ENCODE measurements around the gene HIF3A.

HIF3A gene

DNA sequence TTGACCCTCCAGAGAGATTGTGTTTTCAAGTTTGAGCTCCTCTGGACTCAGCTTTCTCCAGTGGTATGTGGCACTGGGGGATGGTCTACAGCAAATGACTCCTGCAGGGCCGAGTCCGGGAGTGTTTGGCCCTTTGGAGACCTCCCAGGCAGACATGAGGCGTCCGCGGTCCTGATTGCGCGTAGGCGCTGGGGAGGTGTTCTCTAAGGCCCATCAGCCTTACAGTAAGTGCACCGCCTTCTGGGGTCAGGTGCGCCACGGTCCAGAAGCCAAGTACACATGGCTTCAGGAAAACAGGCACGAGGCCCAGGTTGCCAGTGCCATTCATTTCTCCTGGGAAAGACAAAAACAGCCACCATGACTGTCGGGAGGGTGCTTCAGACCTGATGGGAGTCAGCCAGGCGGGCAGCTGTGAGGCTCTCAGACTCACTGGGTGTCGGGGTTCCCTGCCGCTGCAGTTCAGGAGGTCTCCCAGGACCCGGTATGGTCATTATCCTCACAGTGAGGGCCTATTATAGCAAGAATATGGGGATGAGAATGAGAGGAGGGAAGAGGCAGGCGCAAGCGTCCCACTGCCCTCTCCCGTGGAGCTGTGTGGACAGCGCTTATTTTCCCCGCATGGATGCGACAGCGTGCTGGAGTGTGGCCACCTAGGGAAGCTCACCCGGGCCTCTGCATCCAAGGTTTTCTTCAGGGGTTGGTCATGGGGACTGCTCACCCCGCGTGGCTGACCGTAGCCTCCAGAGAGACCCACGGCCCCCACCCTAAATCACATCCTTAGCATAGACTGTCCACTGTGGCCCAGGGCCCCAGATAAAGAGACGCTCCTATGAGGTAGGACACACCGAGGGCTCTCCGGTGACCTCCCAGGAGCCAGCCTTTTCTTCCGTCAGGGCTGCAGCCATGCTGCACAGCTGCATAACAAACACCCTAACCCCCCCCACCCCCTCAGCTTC is 94.7 kb downstream of the HIF3A start:
- H3K9me3 ChIP-seq (ENCODE audit: control insufficient read depth, low read length) = no peaks in the 10 kb centered on the region
- no peak overlapping the region for H3K4me3 ChIP-seq (ENCODE audit: insufficient read depth, low read depth, low read length)
- H3K36me3 ChIP-seq (ENCODE audit: control insufficient read depth, insufficient read depth, low read length) = peaks cover 45% of the 10 kb centered on the region
- 93 to 94% methylated on average over 33 of the region's 33 CpGs for WGBS, 2 experiments
- H3K27me3 ChIP-seq (ENCODE audit: control insufficient read depth, insufficient read depth, low read length, poor library complexity, severe bottlenecking) = no peaks in the 10 kb centered on the region
- no peaks in the 10 kb centered on the region for H3K4me1 ChIP-seq (ENCODE audit: control insufficient read depth, insufficient read depth, low read length)
- no peak overlapping the region for H3K27ac ChIP-seq (ENCODE audit: insufficient read depth, low read depth, low read length, poor library complexity, severe bottlenecking)

GRCh38 chr19:46392252-46392801 is 95.5 kb downstream of the HIF3A start:
- peaks cover 38% of the 10 kb centered on the region for H3K36me3 ChIP-seq (ENCODE audit: control insufficient read depth, insufficient read depth, low read length)
- 88 to 89% methylated on average over 21 of the region's 21 CpGs for WGBS, 2 experiments
- H3K4me1 ChIP-seq (ENCODE audit: control insufficient read depth, insufficient read depth, low read length) = no peaks in the 10 kb centered on the region

GRCh38 chr19:46392837-46393236 is 96.0 kb downstream of the HIF3A start:
- no peak overlapping the region for H3K4me3 ChIP-seq (ENCODE audit: insufficient read depth, low read depth, low read length)
- peaks cover 35% of the 10 kb centered on the region for H3K36me3 ChIP-seq (ENCODE audit: control insufficient read depth, insufficient read depth, low read length)
- H3K27ac ChIP-seq (ENCODE audit: insufficient read depth, low read depth, low read length, poor library complexity, severe bottlenecking) = no peak overlapping the region
- 96 to 97% methylated on average over 4 of the region's 4 CpGs for WGBS, 2 experiments
- no peaks in the 10 kb centered on the region for H3K4me1 ChIP-seq (ENCODE audit: control insufficient read depth, insufficient read depth, low read length)
- H3K9me3 ChIP-seq (ENCODE audit: control insufficient read depth, low read length) = no peaks in the 10 kb centered on the region
- H3K27me3 ChIP-seq (ENCODE audit: control insufficient read depth, insufficient read depth, low read length, poor library complexity, severe bottlenecking) = no peaks in the 10 kb centered on the region

More at GRCh38 chr19:46392252-46392801, 95.5 kb downstream of the HIF3A start:
- Histone ChIP-seq H3K27me3 (ENCODE audit: control insufficient read depth, insufficient read depth, low read length, poor library complexity, severe bottlenecking) (no peaks in the 10 kb centered on the region), H3K27ac (ENCODE audit: insufficient read depth, low read depth, low read length, poor library complexity, severe bottlenecking) (no peak overlapping the region), H3K4me3 (ENCODE audit: insufficient read depth, low read depth, low read length) (no peak overlapping the region), H3K9me3 (ENCODE audit: control insufficient read depth, low read length) (no peaks in the 10 kb centered on the region)

All from ectodermal cell (in vitro differentiated cells).